H1 (cell line): ENCODE results near the gene IL31. TPM values are rescaled to one million over a fixed set of nuclear protein-coding genes. Genes with fewer than 3 reads are reported as not detected.

ENCODE experiments used
- CTCF ChIA-PET: fragments of 300-600 bp; sonication (Branson Sonifier 250); formaldehyde crosslinking; loops from one replicate; lab custom pipeline; 2021; ENCODE audit not compliant: partially characterized antibody; lab: Charles Lee
- POLR2A ChIA-PET: fragments of 300-600 bp; sonication (Branson Sonifier 250); formaldehyde crosslinking; loops from one replicate; lab custom pipeline; 2021; ENCODE audit warnings: inconsistent platforms; ENCODE audit not compliant: partially characterized antibody; lab: Charles Lee
- DNase-seq, 2 experiments: peaks; one replicate each; pipeline versions ENCODE4 v3.0.0 to v3.0.0-alpha.2; 2010 to 2022; ENCODE audit warnings: low spot score in 2 of 2, low read depth in 1 of 2, mixed read lengths in 1 of 2
- FAIRE-seq: peaks from 2 replicates; lab custom pipeline; 2011; peaks lifted over from hg19 to GRCh38; lab: Jason Lieb, UNC
- H2AFZ ChIP-seq: 2 replicates; pipeline ENCODE4 v1.8.1; 2012; ENCODE audit warnings: low read length, inconsistent platforms
- H2AK5ac ChIP-seq: 2 replicates; pipeline ENCODE4 v1.6.1; 2013; ENCODE audit warnings: low read depth, low read length
- H2BK120ac ChIP-seq: replicated peaks from 2 replicates; pipeline ENCODE3; 2013; ENCODE audit warnings: low read depth, low read length, inconsistent platforms
- H2BK12ac ChIP-seq: 2 replicates; pipeline ENCODE4 v1.6.1; 2013; ENCODE audit warnings: low read depth, low read length
- H2BK15ac ChIP-seq: 2 replicates; pipeline ENCODE4 v1.6.1; 2013; ENCODE audit warnings: low read length
- H2BK20ac ChIP-seq: 2 replicates; pipeline ENCODE4 v1.6.1; 2013; ENCODE audit warnings: low read length
- H2BK5ac ChIP-seq: 2 replicates; pipeline ENCODE4 v1.6.1; 2013; ENCODE audit warnings: low read depth, low read length
- H3K14ac ChIP-seq: 2 replicates; pipeline ENCODE4 v1.6.1; 2013; ENCODE audit warnings: inconsistent platforms; ENCODE audit not compliant: insufficient read length
- H3K18ac ChIP-seq: 2 replicates; pipeline ENCODE4 v1.6.1; 2013; ENCODE audit warnings: low read length; ENCODE audit errors: extremely low read depth
- H3K23ac ChIP-seq: 2 replicates; pipeline ENCODE4 v1.6.1; 2013; ENCODE audit warnings: inconsistent platforms; ENCODE audit not compliant: insufficient read length
- H3K23me2 ChIP-seq: 2 replicates; pipeline ENCODE4 v1.6.1; 2013; ENCODE audit warnings: low read depth, low read length
- H3K27ac ChIP-seq: 2 replicates; pipeline ENCODE4 v1.6.1; 2011; ENCODE audit warnings: low read depth, low read length, inconsistent platforms
- H3K27me3 ChIP-seq, 4 experiments: replicated peaks in 1 of 4; 1 replicate in 1 of 4; 2 replicates in 3 of 4; pipeline versions ENCODE4 v1.6.1 to v1.8.1; 2011 to 2013; ENCODE audit warnings: low read length in 3 of 4, mild to moderate bottlenecking in 3 of 4, inconsistent platforms in 2 of 4, mixed read lengths in 2 of 4, moderate library complexity in 1 of 4; ENCODE audit not compliant: control insufficient read depth in 3 of 4, insufficient read depth in 3 of 4; ENCODE audit errors: extremely low read depth in 1 of 4
- H3K36me3 ChIP-seq, 4 experiments: 2 replicates each; pipeline versions ENCODE4 v1.6.1 to v1.8.1; 2011 to 2013; ENCODE audit warnings: mild to moderate bottlenecking in 4 of 4, low read length in 3 of 4, moderate library complexity in 2 of 4, control low read depth in 1 of 4, inconsistent platforms in 1 of 4; ENCODE audit not compliant: insufficient read depth in 4 of 4, control insufficient read depth in 2 of 4
- H3K4ac ChIP-seq: replicated peaks from 2 replicates; pipeline ENCODE3; 2013; ENCODE audit warnings: low read length, low read depth, mixed read lengths, inconsistent platforms; ENCODE audit not compliant: insufficient read length
- H3K4me1 ChIP-seq, 4 experiments: replicated peaks in 1 of 4; 1 replicate in 1 of 4; 2 replicates in 3 of 4; pipeline versions ENCODE4 v1.6.1 to v1.8.1; 2011 to 2013; ENCODE audit warnings: low read length in 3 of 4, inconsistent platforms in 2 of 4, mixed read lengths in 1 of 4; ENCODE audit not compliant: insufficient read depth in 4 of 4, control insufficient read depth in 3 of 4
- H3K4me2 ChIP-seq, 2 experiments: 2 replicates each; pipeline versions ENCODE4 v1.6.1 to v1.8.1; 2011 to 2013; ENCODE audit warnings: low read depth in 2 of 2, low read length in 2 of 2, control low read depth in 1 of 2, inconsistent platforms in 1 of 2, mild to moderate bottlenecking in 1 of 2; ENCODE audit not compliant: insufficient read depth in 1 of 2
- H3K4me3 ChIP-seq, 4 experiments: fragments of 200-600, 300-600 bp in 1 of 4; sonication (generic), shearing (Covaris generic), sonication (Bioruptor Twin) in 1 of 4; 2 replicates each; pipeline versions ENCODE4 v1.5.1 to v1.8.1; 2011 to 2016; ENCODE audit warnings: low read length in 4 of 4, low read depth in 3 of 4, control low read depth in 2 of 4, inconsistent platforms in 2 of 4, mild to moderate bottlenecking in 2 of 4, mixed read lengths in 1 of 4, moderate library complexity in 1 of 4; ENCODE audit not compliant: insufficient read depth in 2 of 4; ENCODE audit errors: extremely low read depth in 1 of 4
- H3K56ac ChIP-seq: replicated peaks from 2 replicates; pipeline ENCODE3; 2013; ENCODE audit warnings: low read depth, mild to moderate bottlenecking, mixed read lengths, low read length, inconsistent platforms; ENCODE audit not compliant: insufficient read length
- H3K79me1 ChIP-seq: 2 replicates; pipeline ENCODE4 v1.6.1; 2013; ENCODE audit warnings: low read depth, low read length, control low read depth
- H3K79me2 ChIP-seq, 2 experiments: 2 replicates each; pipeline versions ENCODE4 v1.6.1 to v1.8.1; 2012 to 2013; ENCODE audit warnings: low read length in 2 of 2, mild to moderate bottlenecking in 2 of 2, inconsistent platforms in 1 of 2; ENCODE audit not compliant: insufficient read depth in 2 of 2, control insufficient read depth in 1 of 2
- H3K9ac ChIP-seq, 4 experiments: replicated peaks in 1 of 4; 1 replicate in 1 of 4; 2 replicates in 3 of 4; pipeline versions ENCODE4 v1.6.1 to v1.8.1; 2011 to 2013; ENCODE audit warnings: low read depth in 3 of 4, low read length in 3 of 4, control low read depth in 2 of 4, mild to moderate bottlenecking in 2 of 4, moderate library complexity in 2 of 4, inconsistent platforms in 1 of 4; ENCODE audit errors: extremely low read depth in 1 of 4
- H3K9me3 ChIP-seq, 2 experiments: 2 replicates each; pipeline versions ENCODE4 v1.6.1 to v1.8.1; 2012 to 2013; ENCODE audit warnings: mild to moderate bottlenecking in 2 of 2, moderate library complexity in 2 of 2, control low read depth in 1 of 2, inconsistent platforms in 1 of 2, low read depth in 1 of 2, low read length in 1 of 2, mixed read lengths in 1 of 2; ENCODE audit not compliant: insufficient read depth in 2 of 2
- H4K20me1 ChIP-seq, 2 experiments: replicated peaks in 1 of 2; 2 replicates each; pipeline versions ENCODE3 to v1.8.1; 2011 to 2013; ENCODE audit warnings: inconsistent platforms in 2 of 2, low read length in 2 of 2, mild to moderate bottlenecking in 1 of 2; ENCODE audit not compliant: insufficient read depth in 2 of 2, control insufficient read depth in 1 of 2
- H4K5ac ChIP-seq: 2 replicates; pipeline ENCODE4 v1.6.1; 2013; ENCODE audit warnings: low read length, low read depth, mixed read lengths, inconsistent platforms; ENCODE audit not compliant: insufficient read length
- H4K8ac ChIP-seq: 2 replicates; pipeline ENCODE4 v1.8.0; 2013; ENCODE audit warnings: mild to moderate bottlenecking, moderate library complexity, low read length, inconsistent platforms; ENCODE audit not compliant: insufficient read depth; ENCODE audit errors: extremely low read depth
- H4K91ac ChIP-seq: replicated peaks from 2 replicates; pipeline ENCODE3; 2013; ENCODE audit warnings: low read length, mixed read lengths, inconsistent platforms; ENCODE audit not compliant: insufficient read length
- ATF2 ChIP-seq: IDR thresholded peaks from 2 replicates; pipeline ENCODE4 v1.6.1; 2012; ENCODE audit warnings: low read length, inconsistent platforms
- HDAC6 ChIP-seq: IDR thresholded peaks from one replicate; pipeline ENCODE4 v1.7.1; 2012; ENCODE audit warnings: low read depth, mild to moderate bottlenecking, inconsistent platforms, low read length, moderate library complexity
- MAFK ChIP-seq: IDR thresholded peaks from 2 replicates; pipeline ENCODE4 v1.6.1; 2012; ENCODE audit warnings: low read depth, mild to moderate bottlenecking, improper control_type of control experiment, low read length
- SIN3A ChIP-seq, 2 experiments: IDR thresholded peaks in 1 of 2; conservative IDR thresholded peaks in 1 of 2; 2 replicates each; pipeline ENCODE4 v1.6.1; 2011 to 2012; ENCODE audit warnings: low read length in 2 of 2, improper control_type of control experiment in 1 of 2, low read depth in 1 of 2, mild to moderate bottlenecking in 1 of 2
- SRF ChIP-seq: IDR thresholded peaks from 2 replicates; pipeline ENCODE4 v1.6.1; 2011; ENCODE audit warnings: mild to moderate bottlenecking, low read depth, low read length, moderate library complexity
- WGBS, 2 experiments: shearing (Covaris generic) in 1 of 2; methylation state at CpG; one replicate each; pipeline versions ENCODE4 v1.1.6 to v1.1.7; 2013 to 2015; ENCODE audit warnings: low lambda C conversion rate in 2 of 2, mixed read lengths in 2 of 2, inconsistent platforms in 1 of 2, low coverage in 1 of 2, missing lambda C conversion rate in 1 of 2; ENCODE audit not compliant: insufficient replicate concordance in 2 of 2, insufficient coverage in 1 of 2, insufficient read length in 1 of 2; ENCODE audit errors: extremely low coverage in 1 of 2, missing lambda C conversion rate in 1 of 2; 5-methylcytosine and 5-hydroxymethylcytosine counted together
- polyA plus RNA-seq, 7 experiments: library from polyadenylated mRNA; depleted of rRNA in 3 of 7; stranded (reverse) in 5 of 7; unstranded in 2 of 7; fragments of >200 nt in 5 of 7; fragments of 200-250 nt in 2 of 7; gene quantifications; 1 replicate in 5 of 7; 2 replicates in 1 of 7; 4 replicates in 1 of 7; pipeline versions ENCODE4 v1.2.1 to v1.2.3, GENCODE V29; 2011 to 2013; ENCODE audit warnings: missing spikeins in 2 of 7, mixed read lengths in 2 of 7
- total RNA-seq: library from RNA; stranded (reverse); fragmentation: NEBNext Ultra II Directional; extraction: Animal tissue kit (Norgen Biotek cat#: 25700); gene quantifications from 2 replicates; pipeline ENCODE4 v1.2.1, GENCODE V29; 2021

IL31 gene
- total and polyA plus RNA-seq, 2 of the 8 experiments (the other 6 are each of a cell fraction or from before 2014, with no cell fraction given) = not detected

- H3K79me2 ChIP-seq = no peaks in the 10 kb centered on the region
- no peaks in the 10 kb centered on the region for H3K27me3 ChIP-seq
- no peak overlapping the region for H3K4ac ChIP-seq
- no peak for TF ChIP-seq MAFK
- no peak for TF ChIP-seq HDAC6
- no peak for TF ChIP-seq SIN3A (conservative IDR thresholded peaks at IDR 0.05 in 1 of 2, IDR thresholded peaks at IDR 0.05 in 1 of 2; ENCODE audit: low read depth in 1 of 2, low read length in 2 of 2)
- TF ChIP-seq ATF2 = no peak
- no peak for TF ChIP-seq SRF
- no peak overlapping the region for H2BK120ac ChIP-seq
- no peak overlapping the region for H4K91ac ChIP-seq
- no peak overlapping the region for H3K4me2 ChIP-seq
- DNase-seq (no peak), FAIRE-seq (no peak)
- H3K4me1 ChIP-seq = no peaks in the 10 kb centered on the region
- no peak overlapping the region for H2BK12ac ChIP-seq
- no peak overlapping the region for H3K14ac ChIP-seq
- H4K5ac ChIP-seq = no peak overlapping the region
- no peak overlapping the region for H3K18ac ChIP-seq
- no peak overlapping the region for H2AK5ac ChIP-seq
- peaks cover 23 to 29% of the 10 kb centered on the region in 2 experiments for H3K9me3 ChIP-seq
- WGBS, 2 experiments = 90% methylated on average over 22 of the region's 23 CpGs; no CpG with 5 or more reads in 1 of the 2 experiments
- no peaks in the 10 kb centered on the region for H3K23me2 ChIP-seq
- H3K27ac ChIP-seq = no peak overlapping the region
- no peak overlapping the region for H3K23ac ChIP-seq
- H3K4me3 ChIP-seq = no peak overlapping the region
- no peak overlapping the region for H3K9ac ChIP-seq
- no peak overlapping the region for H2AFZ ChIP-seq
- H3K79me1 ChIP-seq = no peaks in the 10 kb centered on the region
- H4K8ac ChIP-seq = peak overlapping the region; percentile 71; the same call in 1 of the 2 replicates
- ChIA-PET CTCF (interaction anchor here (0.9 to 4.1 kb wide), 10 partner anchors 8 to 45 kb away, joined by 3 to 18 read pairs (median 5); no protein-coding TSS in a partner anchor), POLR2A (interaction anchor here (0.6 to 1.2 kb wide), 8 partner anchors 8 to 121 kb away, joined by 3 to 8 read pairs (median 3); no protein-coding TSS in a partner anchor)
- H4K20me1 ChIP-seq = no peaks in the 10 kb centered on the region
- no peak overlapping the region for H3K56ac ChIP-seq
- H2BK15ac ChIP-seq = no peak overlapping the region
- 0 out of 2 replicates have a peak overlapping the region, but pooled peaks have one; percentile 9 for H2BK5ac ChIP-seq
- no peak overlapping the region for H2BK20ac ChIP-seq
- peaks cover 2 to 24% (median 15%) of the 10 kb centered on the region in 4 experiments; a peak in 6 of 8 replicates for H3K36me3 ChIP-seq
These were observed 28.3 kb downstream of the IL31 start for GRCh38 chr12:122145505-122146330.
